DND-41 (cell line): ENCODE measurements around the gene TRIM39.

Experiments
- ATAC-seq: fragments of 200-7000 bp; cut with Tn5 transposase; 3 replicates; pipeline ENCODE4 v1.9.1; 2021; ENCODE audit warnings: low read depth; ENCODE audit not compliant: insufficient read depth
- DNase-seq: peaks from one replicate; pipeline ENCODE4 v3.0.0-alpha.2; 2020
- H2AFZ ChIP-seq: 2 replicates; pipeline ENCODE4 v1.6.0; 2012; ENCODE audit warnings: low read depth, low read length
- H3K27ac ChIP-seq: 2 replicates; pipeline ENCODE4 v1.5.1; 2012; ENCODE audit warnings: low read length, inconsistent platforms
- H3K27me3 ChIP-seq: fragments of 200-600 bp; sonication (generic); 2 replicates; pipeline ENCODE4 v1.6.0; 2012; ENCODE audit warnings: low read length, mild to moderate bottlenecking, inconsistent platforms; ENCODE audit not compliant: insufficient read depth, poor library complexity
- H3K36me3 ChIP-seq: 2 replicates; pipeline ENCODE4 v1.5.1; 2012; ENCODE audit warnings: low read length, inconsistent platforms; ENCODE audit not compliant: insufficient read depth
- H3K4me1 ChIP-seq: 2 replicates; pipeline ENCODE4 v1.5.1; 2012; ENCODE audit warnings: mild to moderate bottlenecking, low read length; ENCODE audit not compliant: insufficient read depth
- H3K4me2 ChIP-seq: 2 replicates; pipeline ENCODE4 v1.6.0; 2012; ENCODE audit warnings: mild to moderate bottlenecking, moderate library complexity, low read length, inconsistent platforms; ENCODE audit not compliant: insufficient read depth
- H3K4me3 ChIP-seq, 2 experiments: fragments of 200-600 bp in 1 of 2; shearing (Covaris generic) in 1 of 2; 2 replicates each; pipeline ENCODE4 v1.5.1; 2012 to 2016; ENCODE audit warnings: inconsistent platforms in 2 of 2, low read length in 2 of 2, mild to moderate bottlenecking in 2 of 2, low read depth in 1 of 2, moderate library complexity in 1 of 2
- H3K79me2 ChIP-seq: 2 replicates; pipeline ENCODE4 v1.6.0; 2012; ENCODE audit warnings: low read length, inconsistent platforms; ENCODE audit not compliant: insufficient read depth
- H3K9ac ChIP-seq: 2 replicates; pipeline ENCODE4 v1.6.0; 2012; ENCODE audit warnings: low read depth, mild to moderate bottlenecking, inconsistent platforms, low read length, moderate library complexity
- H3K9me3 ChIP-seq: 2 replicates; pipeline ENCODE4 v1.5.1; 2012; ENCODE audit warnings: low read length, moderate library complexity, mild to moderate bottlenecking, inconsistent platforms; ENCODE audit not compliant: insufficient read depth, severe bottlenecking
- H4K20me1 ChIP-seq: 2 replicates; pipeline ENCODE4 v1.6.0; 2012; ENCODE audit warnings: low read length; ENCODE audit not compliant: insufficient read depth
- EZH2 ChIP-seq: IDR thresholded peaks from 3 replicates; pipeline ENCODE4 v1.6.1; 2012; ENCODE audit warnings: borderline replicate concordance, low read depth, mild to moderate bottlenecking, moderate library complexity, low read length, inconsistent platforms; ENCODE audit not compliant: severe bottlenecking
- TF ChIP-seq, protein P1 (sequence below): IDR thresholded peaks from 2 replicates; pipeline ENCODE4 v1.5.1; 2012; ENCODE audit warnings: borderline replicate concordance, low read length, moderate library complexity, mild to moderate bottlenecking; ENCODE audit not compliant: poor library complexity, severe bottlenecking; ENCODE audit errors: extremely low read depth

TRIM39 gene

GRCh38 chr6:30321692-30322388 lies 4.9 kb upstream of the TRIM39 start:
- peaks cover 6% of the 10 kb centered on the region; the same call in 1 of the 2 replicates for H3K36me3 ChIP-seq
- TF ChIP-seq, protein P1, sequence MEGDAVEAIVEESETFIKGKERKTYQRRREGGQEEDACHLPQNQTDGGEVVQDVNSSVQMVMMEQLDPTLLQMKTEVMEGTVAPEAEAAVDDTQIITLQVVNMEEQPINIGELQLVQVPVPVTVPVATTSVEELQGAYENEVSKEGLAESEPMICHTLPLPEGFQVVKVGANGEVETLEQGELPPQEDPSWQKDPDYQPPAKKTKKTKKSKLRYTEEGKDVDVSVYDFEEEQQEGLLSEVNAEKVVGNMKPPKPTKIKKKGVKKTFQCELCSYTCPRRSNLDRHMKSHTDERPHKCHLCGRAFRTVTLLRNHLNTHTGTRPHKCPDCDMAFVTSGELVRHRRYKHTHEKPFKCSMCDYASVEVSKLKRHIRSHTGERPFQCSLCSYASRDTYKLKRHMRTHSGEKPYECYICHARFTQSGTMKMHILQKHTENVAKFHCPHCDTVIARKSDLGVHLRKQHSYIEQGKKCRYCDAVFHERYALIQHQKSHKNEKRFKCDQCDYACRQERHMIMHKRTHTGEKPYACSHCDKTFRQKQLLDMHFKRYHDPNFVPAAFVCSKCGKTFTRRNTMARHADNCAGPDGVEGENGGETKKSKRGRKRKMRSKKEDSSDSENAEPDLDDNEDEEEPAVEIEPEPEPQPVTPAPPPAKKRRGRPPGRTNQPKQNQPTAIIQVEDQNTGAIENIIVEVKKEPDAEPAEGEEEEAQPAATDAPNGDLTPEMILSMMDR: no peak
- TF ChIP-seq EZH2: no peak
- H3K27me3 ChIP-seq: no peaks in the 10 kb centered on the region
- H3K4me3 ChIP-seq: no peak overlapping the region
- H2AFZ ChIP-seq: no peak overlapping the region
- H4K20me1 ChIP-seq: peaks cover 66% of the 10 kb centered on the region; the same call in 1 of the 2 replicates
- peak overlapping the region; percentile 32; the same call in 1 of the 2 replicates for H3K4me2 ChIP-seq
- H3K4me1 ChIP-seq: peaks cover 38% of the 10 kb centered on the region
- DNase-seq: no peak
- no peaks in the 10 kb centered on the region for H3K9me3 ChIP-seq
- H3K27ac ChIP-seq: no peak overlapping the region
- H3K9ac ChIP-seq: no peak overlapping the region
- ATAC-seq: no peak
- H3K79me2 ChIP-seq: peaks cover 96% of the 10 kb centered on the region

- Histone ChIP-seq H3K9me3 (no peaks in the 10 kb centered on the region), H3K4me2 (peak overlapping the region; percentile 80; the same call in 1 of the 2 replicates), H3K4me1 (peaks cover 46% of the 10 kb centered on the region), H3K79me2 (peaks cover 87% of the 10 kb centered on the region), H4K20me1 (peaks cover 59% of the 10 kb centered on the region; the same call in 1 of the 2 replicates), H3K27ac (no peak overlapping the region), H3K4me3 (no peak overlapping the region), H3K9ac (no peak overlapping the region), H3K36me3 (0 out of 2 replicates have a peak, but pooled peaks cover 5% of the 10 kb centered on the region), H3K27me3 (no peaks in the 10 kb centered on the region), H2AFZ (no peak overlapping the region)
- ATAC-seq (no peak), DNase-seq (no peak)
- TF ChIP-seq EZH2: no peak
- TF ChIP-seq, protein P1: no peak
Observed at GRCh38 chr6:30322527-30323501, 3.9 kb upstream of the TRIM39 start.

GRCh38 chr6:30323806-30324205 lies 2.9 kb upstream of the TRIM39 start:
- Histone ChIP-seq H3K4me2 (peak overlapping the region; percentile 80; the same call in 1 of the 2 replicates), H3K27ac (no peak overlapping the region), H3K36me3 (0 out of 2 replicates have a peak, but pooled peaks cover 4% of the 10 kb centered on the region), H3K79me2 (peaks cover 78% of the 10 kb centered on the region), H3K4me1 (peaks cover 52% of the 10 kb centered on the region), H2AFZ (no peak overlapping the region), H3K9me3 (no peaks in the 10 kb centered on the region), H3K27me3 (no peaks in the 10 kb centered on the region), H4K20me1 (peaks cover 49% of the 10 kb centered on the region; the same call in 1 of the 2 replicates), H3K9ac (no peak overlapping the region), H3K4me3 (no peak overlapping the region)
- DNase-seq (no peak), ATAC-seq (no peak)
- TF ChIP-seq, protein P1: no peak
- TF ChIP-seq EZH2: no peak
